HFF-Myc (cell line): ENCODE measurements around the gene SLC37A2.

Experiments used
- DNase-seq: peaks from one replicate; pipeline ENCODE4 v3.0.0-alpha.2; 2011; ENCODE audit warnings: low read depth; ENCODE audit errors: extremely low read depth
- H3K4me3 ChIP-seq: replicated peaks from 2 replicates; pipeline ENCODE4 v1.5.1; 2011; ENCODE audit warnings: low read depth, mild to moderate bottlenecking, control low read depth, low read length
- CTCF ChIP-seq: IDR thresholded peaks from 2 replicates; pipeline ENCODE4 v1.5.1; 2012; ENCODE audit warnings: mild to moderate bottlenecking, low read depth, low read length, control low read depth; ENCODE audit errors: missing control alignments

Gene SLC37A2

GRCh38 chr11:125082611-125083311, 19.7 kb downstream of the SLC37A2 start:
- no peak for TF ChIP-seq CTCF
- DNase-seq: no peak
- H3K4me3 ChIP-seq: no peak overlapping the region

DNA sequence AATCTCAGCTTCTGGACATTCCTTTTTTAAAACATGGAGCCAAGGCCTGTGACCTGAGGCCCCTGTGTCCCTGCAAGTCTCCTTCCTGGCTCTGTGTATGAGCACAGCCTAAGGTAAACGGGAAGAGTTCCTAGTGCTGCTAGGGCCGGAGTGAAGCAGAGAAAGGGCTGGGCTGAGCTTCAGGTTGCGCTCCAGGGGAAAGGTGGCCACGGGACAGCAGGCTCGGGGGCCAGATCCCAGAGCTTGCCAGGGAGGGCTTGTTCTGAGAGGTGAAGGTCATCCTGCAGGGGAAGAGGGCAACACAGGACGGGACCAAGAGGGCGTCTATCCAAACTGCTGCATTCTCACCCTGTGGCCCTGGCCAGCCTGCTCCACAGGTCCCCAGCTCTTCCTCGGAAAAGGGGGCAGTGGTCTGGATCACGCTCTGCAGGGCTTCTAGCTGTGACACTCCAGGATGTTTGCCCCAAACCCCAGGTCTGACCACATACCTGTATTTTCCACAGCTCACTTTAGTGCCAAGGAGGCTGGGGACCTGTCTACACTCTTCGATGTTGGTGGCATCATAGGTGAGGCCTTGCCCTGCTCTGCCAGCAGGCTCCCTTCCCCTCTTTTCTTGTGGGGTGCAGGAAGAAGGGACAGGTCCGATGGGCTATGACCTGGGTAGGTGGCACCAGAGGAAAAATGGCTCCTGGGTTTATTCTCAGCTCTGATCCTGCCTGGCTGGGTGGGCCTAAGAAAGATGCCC, 20.4 kb downstream of the SLC37A2 start:
- DNase-seq: no peak
- no peak for TF ChIP-seq CTCF
- H3K4me3 ChIP-seq: no peak overlapping the region

DNA sequence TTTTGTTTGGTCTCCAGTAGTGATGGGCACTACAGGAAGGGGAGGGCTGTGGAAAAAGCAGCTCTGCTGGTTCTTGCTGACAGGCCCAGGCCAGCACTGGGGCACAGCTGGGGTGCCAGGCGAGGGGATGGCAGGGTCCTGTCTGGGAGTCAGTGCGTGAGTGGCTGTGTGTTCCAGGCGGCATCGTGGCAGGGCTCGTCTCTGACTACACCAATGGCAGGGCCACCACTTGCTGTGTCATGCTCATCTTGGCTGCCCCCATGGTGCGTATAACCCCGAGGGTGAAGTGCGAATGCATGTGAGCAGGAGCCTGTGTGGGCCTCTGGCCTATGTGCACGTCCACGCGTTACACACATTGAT, 20.9 kb downstream of the SLC37A2 start:
- no peak for TF ChIP-seq CTCF
- no peak for DNase-seq

DNA sequence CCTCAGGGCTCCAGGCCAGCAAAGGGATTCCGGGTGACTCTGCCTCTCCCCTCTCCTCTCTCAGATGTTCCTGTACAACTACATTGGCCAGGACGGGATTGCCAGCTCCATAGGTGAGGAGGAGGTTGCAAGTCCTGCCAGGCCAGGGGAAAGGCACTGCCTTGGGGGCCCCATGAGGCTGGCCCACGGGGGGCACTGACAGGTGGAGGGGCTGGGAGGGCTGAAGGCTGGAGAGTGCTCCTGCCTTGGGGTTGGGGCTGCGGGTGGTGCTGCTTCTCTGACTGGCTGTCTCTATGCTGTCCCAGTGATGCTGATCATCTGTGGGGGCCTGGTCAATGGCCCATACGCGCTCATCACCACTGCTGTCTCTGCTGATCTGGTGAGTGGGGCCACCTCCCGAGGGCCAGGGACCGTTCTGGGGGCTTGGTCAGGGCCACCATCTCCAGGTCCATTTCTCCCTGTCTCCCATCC, 21.7 kb downstream of the SLC37A2 start:
- TF ChIP-seq CTCF: no peak
- no peak overlapping the region for H3K4me3 ChIP-seq
- no peak for DNase-seq

More for the DNA sequence above, 20.9 kb downstream of the SLC37A2 start:
- no peak overlapping the region for H3K4me3 ChIP-seq

DNA sequence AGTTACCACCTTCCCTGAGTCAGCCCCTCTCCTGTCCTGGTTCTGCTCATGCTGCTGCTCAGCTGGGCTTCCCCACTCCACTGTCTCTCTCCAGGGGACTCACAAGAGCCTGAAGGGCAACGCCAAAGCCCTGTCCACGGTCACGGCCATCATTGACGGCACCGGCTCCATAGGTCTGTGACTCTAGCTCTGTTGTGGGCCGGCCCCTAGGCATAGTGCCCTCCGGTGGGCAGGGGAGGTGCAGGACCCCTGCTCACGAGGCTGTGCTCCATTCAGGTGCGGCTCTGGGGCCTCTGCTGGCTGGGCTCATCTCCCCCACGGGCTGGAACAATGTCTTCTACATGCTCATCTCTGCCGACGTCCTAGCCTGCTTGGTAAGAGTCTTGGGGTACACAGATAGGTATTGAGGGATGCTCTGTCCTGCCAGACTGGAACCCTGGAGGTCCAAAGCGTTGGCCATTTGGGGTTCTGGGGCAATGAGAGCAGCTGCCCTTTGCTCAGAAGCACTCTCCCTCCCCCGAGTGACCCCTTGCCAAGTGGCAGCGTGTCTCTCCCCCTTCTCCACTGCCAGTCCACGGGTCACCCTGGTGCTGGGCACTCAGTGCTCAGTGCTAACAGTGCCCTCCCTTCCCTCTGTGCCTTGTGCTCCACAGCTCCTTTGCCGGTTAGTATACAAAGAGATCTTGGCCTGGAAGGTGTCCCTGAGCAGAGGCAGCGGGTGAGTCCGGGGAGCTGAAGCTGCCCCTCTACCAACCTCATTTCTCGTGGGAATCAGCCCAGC, 22.4 kb downstream of the SLC37A2 start:
- no peak for TF ChIP-seq CTCF
- DNase-seq: no peak
- no peak overlapping the region for H3K4me3 ChIP-seq

- no peak overlapping the region for H3K4me3 ChIP-seq
- no peak for DNase-seq
- no peak for TF ChIP-seq CTCF
These were observed 23.7 kb downstream of the SLC37A2 start for GRCh38 chr11:125086633-125087296.
